K562 (cell line): Measurements from ENCODE around the gene WASHC4. TPM values are rescaled to one million over a fixed set of nuclear protein-coding genes. Genes with fewer than 3 reads are reported as not detected.

Experiments
- ESRRB ChIP-seq: fragments of 250-450 bp; sonication (Bioruptor Pico); IDR thresholded peaks from 2 replicates; pipeline ENCODE4 v1.5.0; 2020; ENCODE audit warnings: mild to moderate bottlenecking, moderate library complexity, borderline replicate concordance
- JUND ChIP-seq, 2 experiments: IDR thresholded peaks; 2 replicates in 1 of 2; 3 replicates in 1 of 2; pipeline ENCODE4 v1.6.1; 2011; ENCODE audit warnings: borderline replicate concordance in 2 of 2, low read depth in 2 of 2, low read length in 2 of 2, improper control_type of control experiment in 1 of 2, missing biosample characterization in 1 of 2, missing genetic modification characterization in 1 of 2, missing genetic modification reagents in 1 of 2
- MBD2 ChIP-seq: sonication (generic); IDR thresholded peaks from 2 replicates; pipeline ENCODE4 v1.6.1; 2016; ENCODE audit warnings: low read depth, borderline replicate concordance
- NFYB ChIP-seq: IDR thresholded peaks from 2 replicates; pipeline ENCODE4 v1.6.1; 2011; ENCODE audit warnings: mild to moderate bottlenecking, moderate library complexity; ENCODE audit not compliant: insufficient read length; ENCODE audit errors: extremely low read depth
- PTRF ChIP-seq: fragments of 450-650 bp; IDR thresholded peaks from 2 replicates; pipeline ENCODE4 v1.6.1; 2016; ENCODE audit warnings: mild to moderate bottlenecking, missing genetic modification characterization, missing compliant biosample characterization
- ZNF134 ChIP-seq: fragments of 250-450 bp; sonication (Bioruptor Pico); conservative IDR thresholded peaks from 2 replicates; pipeline ENCODE4 v1.4.0; 2020
- ZNF24 ChIP-seq: fragments of 450-650 bp; IDR thresholded peaks from 2 replicates; pipeline ENCODE4 v1.6.1; 2016
- ZNF79 ChIP-seq: fragments of 250-450 bp; sonication (Bioruptor Pico); IDR thresholded peaks from 2 replicates; pipeline ENCODE4 v1.4.0; 2020; ENCODE audit warnings: low read depth, mild to moderate bottlenecking, moderate library complexity
- polyA plus RNA-seq, 8 experiments: library from polyadenylated mRNA; depleted of rRNA in 4 of 8; stranded (reverse) in 5 of 8; unstranded in 3 of 8; fragments of >200 nt; fragmentation: Nextera tagmentation in 2 of 8; fragmentation: Illumina TruSeq in 1 of 8; extraction: Ambion mirVana in 2 of 8; extraction: Trizol in 1 of 8; gene quantifications; 2 replicates each; pipeline versions ENCODE4 v1.2.1 to v1.2.3, GENCODE V29; 2011 to 2014; ENCODE audit warnings: inconsistent platforms in 1 of 8, missing spikeins in 1 of 8
- total RNA-seq, 7 experiments: library from RNA; depleted of rRNA in 6 of 7; stranded (reverse); fragments of >200 nt in 6 of 7; fragmentation: Illumina TruSeq in 2 of 7; extraction: Trizol in 2 of 7; gene quantifications; 2 replicates each; pipeline versions ENCODE4 v1.2.1 to v1.2.3, GENCODE V29; 2011 to 2021; ENCODE audit warnings: low replicate concordance in 1 of 7
- TF ChIP-seq, protein P1 (sequence below): fragments of 200-600 bp; sonication (generic); IDR thresholded peaks from one replicate; pipeline ENCODE4 v1.6.1; 2012; ENCODE audit warnings: mild to moderate bottlenecking, low read depth, low read length, inconsistent platforms
- TF ChIP-seq, protein P2 (sequence below): sonication (generic); formaldehyde crosslinking; IDR thresholded peaks from 2 replicates; pipeline ENCODE4 v1.8.0; 2022; ENCODE audit warnings: mild to moderate bottlenecking, missing genetic modification reagents

WASHC4 gene
- total and polyA plus RNA-seq, 9 of the 15 experiments (the other 6 are each of a cell fraction or from before 2014, with no cell fraction given), result 12.5 to 38.5 (median 21.3) TPM

DNA sequence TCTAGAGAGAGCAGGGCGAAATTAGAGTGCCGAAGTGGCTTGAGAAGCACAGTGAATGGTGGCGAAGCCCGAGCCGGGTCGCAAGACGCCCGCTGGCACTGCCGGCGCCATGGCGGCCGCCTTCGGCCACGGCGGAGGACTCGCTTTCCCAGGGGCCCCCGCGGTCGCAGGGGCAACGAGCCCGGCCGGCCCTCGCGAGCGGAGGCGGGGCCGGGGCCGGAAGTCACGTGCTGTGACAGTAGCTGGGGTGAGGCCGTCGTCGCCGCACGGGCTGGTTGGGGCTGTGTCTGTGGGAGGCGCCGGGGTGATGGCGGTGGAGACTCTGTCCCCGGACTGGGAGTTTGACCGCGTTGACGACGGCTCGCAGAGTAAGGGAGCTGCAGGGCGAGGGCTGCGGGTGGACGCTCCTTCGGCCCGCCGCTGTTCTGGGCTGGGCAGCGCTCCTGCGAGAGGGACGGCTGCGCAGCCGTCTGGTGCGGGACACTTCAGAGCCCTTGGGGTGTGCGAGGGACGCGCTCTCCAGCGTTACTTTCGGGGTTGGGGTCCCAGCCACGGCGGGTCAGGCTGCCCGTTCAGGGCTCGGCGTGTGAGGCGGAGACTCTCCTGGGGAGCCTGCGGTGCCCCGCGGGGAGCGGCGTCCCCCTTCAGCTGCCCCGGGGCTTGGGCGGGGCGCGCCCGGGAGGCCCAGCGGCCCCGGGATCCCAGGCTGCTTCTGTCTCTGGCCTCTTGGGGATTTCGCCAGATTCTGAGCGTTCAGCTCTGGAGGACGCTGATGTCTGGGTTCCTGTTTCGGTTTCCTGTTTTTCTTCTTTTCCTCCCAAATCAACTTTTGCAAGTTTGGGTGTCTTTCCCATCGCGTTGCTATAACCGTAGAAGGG lies at the start of gene WASHC4 (continued):
- TF ChIP-seq, protein P1, sequence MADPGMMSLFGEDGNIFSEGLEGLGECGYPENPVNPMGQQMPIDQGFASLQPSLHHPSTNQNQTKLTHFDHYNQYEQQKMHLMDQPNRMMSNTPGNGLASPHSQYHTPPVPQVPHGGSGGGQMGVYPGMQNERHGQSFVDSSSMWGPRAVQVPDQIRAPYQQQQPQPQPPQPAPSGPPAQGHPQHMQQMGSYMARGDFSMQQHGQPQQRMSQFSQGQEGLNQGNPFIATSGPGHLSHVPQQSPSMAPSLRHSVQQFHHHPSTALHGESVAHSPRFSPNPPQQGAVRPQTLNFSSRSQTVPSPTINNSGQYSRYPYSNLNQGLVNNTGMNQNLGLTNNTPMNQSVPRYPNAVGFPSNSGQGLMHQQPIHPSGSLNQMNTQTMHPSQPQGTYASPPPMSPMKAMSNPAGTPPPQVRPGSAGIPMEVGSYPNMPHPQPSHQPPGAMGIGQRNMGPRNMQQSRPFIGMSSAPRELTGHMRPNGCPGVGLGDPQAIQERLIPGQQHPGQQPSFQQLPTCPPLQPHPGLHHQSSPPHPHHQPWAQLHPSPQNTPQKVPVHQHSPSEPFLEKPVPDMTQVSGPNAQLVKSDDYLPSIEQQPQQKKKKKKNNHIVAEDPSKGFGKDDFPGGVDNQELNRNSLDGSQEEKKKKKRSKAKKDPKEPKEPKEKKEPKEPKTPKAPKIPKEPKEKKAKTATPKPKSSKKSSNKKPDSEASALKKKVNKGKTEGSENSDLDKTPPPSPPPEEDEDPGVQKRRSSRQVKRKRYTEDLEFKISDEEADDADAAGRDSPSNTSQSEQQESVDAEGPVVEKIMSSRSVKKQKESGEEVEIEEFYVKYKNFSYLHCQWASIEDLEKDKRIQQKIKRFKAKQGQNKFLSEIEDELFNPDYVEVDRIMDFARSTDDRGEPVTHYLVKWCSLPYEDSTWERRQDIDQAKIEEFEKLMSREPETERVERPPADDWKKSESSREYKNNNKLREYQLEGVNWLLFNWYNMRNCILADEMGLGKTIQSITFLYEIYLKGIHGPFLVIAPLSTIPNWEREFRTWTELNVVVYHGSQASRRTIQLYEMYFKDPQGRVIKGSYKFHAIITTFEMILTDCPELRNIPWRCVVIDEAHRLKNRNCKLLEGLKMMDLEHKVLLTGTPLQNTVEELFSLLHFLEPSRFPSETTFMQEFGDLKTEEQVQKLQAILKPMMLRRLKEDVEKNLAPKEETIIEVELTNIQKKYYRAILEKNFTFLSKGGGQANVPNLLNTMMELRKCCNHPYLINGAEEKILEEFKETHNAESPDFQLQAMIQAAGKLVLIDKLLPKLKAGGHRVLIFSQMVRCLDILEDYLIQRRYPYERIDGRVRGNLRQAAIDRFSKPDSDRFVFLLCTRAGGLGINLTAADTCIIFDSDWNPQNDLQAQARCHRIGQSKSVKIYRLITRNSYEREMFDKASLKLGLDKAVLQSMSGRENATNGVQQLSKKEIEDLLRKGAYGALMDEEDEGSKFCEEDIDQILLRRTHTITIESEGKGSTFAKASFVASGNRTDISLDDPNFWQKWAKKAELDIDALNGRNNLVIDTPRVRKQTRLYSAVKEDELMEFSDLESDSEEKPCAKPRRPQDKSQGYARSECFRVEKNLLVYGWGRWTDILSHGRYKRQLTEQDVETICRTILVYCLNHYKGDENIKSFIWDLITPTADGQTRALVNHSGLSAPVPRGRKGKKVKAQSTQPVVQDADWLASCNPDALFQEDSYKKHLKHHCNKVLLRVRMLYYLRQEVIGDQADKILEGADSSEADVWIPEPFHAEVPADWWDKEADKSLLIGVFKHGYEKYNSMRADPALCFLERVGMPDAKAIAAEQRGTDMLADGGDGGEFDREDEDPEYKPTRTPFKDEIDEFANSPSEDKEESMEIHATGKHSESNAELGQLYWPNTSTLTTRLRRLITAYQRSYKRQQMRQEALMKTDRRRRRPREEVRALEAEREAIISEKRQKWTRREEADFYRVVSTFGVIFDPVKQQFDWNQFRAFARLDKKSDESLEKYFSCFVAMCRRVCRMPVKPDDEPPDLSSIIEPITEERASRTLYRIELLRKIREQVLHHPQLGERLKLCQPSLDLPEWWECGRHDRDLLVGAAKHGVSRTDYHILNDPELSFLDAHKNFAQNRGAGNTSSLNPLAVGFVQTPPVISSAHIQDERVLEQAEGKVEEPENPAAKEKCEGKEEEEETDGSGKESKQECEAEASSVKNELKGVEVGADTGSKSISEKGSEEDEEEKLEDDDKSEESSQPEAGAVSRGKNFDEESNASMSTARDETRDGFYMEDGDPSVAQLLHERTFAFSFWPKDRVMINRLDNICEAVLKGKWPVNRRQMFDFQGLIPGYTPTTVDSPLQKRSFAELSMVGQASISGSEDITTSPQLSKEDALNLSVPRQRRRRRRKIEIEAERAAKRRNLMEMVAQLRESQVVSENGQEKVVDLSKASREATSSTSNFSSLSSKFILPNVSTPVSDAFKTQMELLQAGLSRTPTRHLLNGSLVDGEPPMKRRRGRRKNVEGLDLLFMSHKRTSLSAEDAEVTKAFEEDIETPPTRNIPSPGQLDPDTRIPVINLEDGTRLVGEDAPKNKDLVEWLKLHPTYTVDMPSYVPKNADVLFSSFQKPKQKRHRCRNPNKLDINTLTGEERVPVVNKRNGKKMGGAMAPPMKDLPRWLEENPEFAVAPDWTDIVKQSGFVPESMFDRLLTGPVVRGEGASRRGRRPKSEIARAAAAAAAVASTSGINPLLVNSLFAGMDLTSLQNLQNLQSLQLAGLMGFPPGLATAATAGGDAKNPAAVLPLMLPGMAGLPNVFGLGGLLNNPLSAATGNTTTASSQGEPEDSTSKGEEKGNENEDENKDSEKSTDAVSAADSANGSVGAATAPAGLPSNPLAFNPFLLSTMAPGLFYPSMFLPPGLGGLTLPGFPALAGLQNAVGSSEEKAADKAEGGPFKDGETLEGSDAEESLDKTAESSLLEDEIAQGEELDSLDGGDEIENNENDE, result no peak
- TF ChIP-seq MBD2, result peak; percentile 73
- peak; percentile 50; the same call in 1 of the 2 replicates for TF ChIP-seq JUND (IDR thresholded peaks at IDR 0.05; ENCODE audit: borderline replicate concordance, low read depth, low read length)
- TF ChIP-seq JUND (tag; IDR thresholded peaks at IDR 0.05; ENCODE audit: borderline replicate concordance, low read depth, low read length), result no peak; the same call in 2 of the 3 replicates
- no peak for TF ChIP-seq NFYB
- no peak for TF ChIP-seq ESRRB (CRISPR knock-in tag)
- TF ChIP-seq, protein P2, sequence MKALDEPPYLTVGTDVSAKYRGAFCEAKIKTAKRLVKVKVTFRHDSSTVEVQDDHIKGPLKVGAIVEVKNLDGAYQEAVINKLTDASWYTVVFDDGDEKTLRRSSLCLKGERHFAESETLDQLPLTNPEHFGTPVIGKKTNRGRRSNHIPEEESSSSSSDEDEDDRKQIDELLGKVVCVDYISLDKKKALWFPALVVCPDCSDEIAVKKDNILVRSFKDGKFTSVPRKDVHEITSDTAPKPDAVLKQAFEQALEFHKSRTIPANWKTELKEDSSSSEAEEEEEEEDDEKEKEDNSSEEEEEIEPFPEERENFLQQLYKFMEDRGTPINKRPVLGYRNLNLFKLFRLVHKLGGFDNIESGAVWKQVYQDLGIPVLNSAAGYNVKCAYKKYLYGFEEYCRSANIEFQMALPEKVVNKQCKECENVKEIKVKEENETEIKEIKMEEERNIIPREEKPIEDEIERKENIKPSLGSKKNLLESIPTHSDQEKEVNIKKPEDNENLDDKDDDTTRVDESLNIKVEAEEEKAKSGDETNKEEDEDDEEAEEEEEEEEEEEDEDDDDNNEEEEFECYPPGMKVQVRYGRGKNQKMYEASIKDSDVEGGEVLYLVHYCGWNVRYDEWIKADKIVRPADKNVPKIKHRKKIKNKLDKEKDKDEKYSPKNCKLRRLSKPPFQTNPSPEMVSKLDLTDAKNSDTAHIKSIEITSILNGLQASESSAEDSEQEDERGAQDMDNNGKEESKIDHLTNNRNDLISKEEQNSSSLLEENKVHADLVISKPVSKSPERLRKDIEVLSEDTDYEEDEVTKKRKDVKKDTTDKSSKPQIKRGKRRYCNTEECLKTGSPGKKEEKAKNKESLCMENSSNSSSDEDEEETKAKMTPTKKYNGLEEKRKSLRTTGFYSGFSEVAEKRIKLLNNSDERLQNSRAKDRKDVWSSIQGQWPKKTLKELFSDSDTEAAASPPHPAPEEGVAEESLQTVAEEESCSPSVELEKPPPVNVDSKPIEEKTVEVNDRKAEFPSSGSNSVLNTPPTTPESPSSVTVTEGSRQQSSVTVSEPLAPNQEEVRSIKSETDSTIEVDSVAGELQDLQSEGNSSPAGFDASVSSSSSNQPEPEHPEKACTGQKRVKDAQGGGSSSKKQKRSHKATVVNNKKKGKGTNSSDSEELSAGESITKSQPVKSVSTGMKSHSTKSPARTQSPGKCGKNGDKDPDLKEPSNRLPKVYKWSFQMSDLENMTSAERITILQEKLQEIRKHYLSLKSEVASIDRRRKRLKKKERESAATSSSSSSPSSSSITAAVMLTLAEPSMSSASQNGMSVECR (CRISPR knock-in tag), result peak; percentile 67
- TF ChIP-seq ZNF79 (CRISPR knock-in tag), result no peak
- no peak for TF ChIP-seq ZNF24
- no peak for TF ChIP-seq ZNF134 (CRISPR knock-in tag)
- TF ChIP-seq PTRF, result no peak
